22Rv1 (cell line): ENCODE results near the gene CBX2.

Experiments
- H3K27ac ChIP-seq: fragments of 450-650 bp; 2 replicates; pipeline ENCODE4 v1.5.1; 2017
- ZFX ChIP-seq: fragments of 450-650 bp; IDR thresholded peaks from 2 replicates; pipeline ENCODE4 v1.6.1; 2017; ENCODE audit warnings: antibody characterized with exemption, borderline replicate concordance
- TF ChIP-seq, protein P1 (sequence below): fragments of 450-650 bp; IDR thresholded peaks from 2 replicates; pipeline ENCODE4 v1.5.1; 2017; ENCODE audit warnings: mild to moderate bottlenecking

The CBX2 gene

GRCh38 chr17:79785017-79785899, 7.3 kb downstream of the CBX2 start:
- H3K27ac ChIP-seq, result no peak overlapping the region
- TF ChIP-seq, protein P1, sequence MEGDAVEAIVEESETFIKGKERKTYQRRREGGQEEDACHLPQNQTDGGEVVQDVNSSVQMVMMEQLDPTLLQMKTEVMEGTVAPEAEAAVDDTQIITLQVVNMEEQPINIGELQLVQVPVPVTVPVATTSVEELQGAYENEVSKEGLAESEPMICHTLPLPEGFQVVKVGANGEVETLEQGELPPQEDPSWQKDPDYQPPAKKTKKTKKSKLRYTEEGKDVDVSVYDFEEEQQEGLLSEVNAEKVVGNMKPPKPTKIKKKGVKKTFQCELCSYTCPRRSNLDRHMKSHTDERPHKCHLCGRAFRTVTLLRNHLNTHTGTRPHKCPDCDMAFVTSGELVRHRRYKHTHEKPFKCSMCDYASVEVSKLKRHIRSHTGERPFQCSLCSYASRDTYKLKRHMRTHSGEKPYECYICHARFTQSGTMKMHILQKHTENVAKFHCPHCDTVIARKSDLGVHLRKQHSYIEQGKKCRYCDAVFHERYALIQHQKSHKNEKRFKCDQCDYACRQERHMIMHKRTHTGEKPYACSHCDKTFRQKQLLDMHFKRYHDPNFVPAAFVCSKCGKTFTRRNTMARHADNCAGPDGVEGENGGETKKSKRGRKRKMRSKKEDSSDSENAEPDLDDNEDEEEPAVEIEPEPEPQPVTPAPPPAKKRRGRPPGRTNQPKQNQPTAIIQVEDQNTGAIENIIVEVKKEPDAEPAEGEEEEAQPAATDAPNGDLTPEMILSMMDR, result no peak
- no peak for TF ChIP-seq ZFX

GRCh38 chr17:79785900-79786810, 8.2 kb downstream of the CBX2 start:
- TF ChIP-seq, protein P1, result no peak
- no peak for TF ChIP-seq ZFX
- H3K27ac ChIP-seq, result no peak overlapping the region

DNA sequence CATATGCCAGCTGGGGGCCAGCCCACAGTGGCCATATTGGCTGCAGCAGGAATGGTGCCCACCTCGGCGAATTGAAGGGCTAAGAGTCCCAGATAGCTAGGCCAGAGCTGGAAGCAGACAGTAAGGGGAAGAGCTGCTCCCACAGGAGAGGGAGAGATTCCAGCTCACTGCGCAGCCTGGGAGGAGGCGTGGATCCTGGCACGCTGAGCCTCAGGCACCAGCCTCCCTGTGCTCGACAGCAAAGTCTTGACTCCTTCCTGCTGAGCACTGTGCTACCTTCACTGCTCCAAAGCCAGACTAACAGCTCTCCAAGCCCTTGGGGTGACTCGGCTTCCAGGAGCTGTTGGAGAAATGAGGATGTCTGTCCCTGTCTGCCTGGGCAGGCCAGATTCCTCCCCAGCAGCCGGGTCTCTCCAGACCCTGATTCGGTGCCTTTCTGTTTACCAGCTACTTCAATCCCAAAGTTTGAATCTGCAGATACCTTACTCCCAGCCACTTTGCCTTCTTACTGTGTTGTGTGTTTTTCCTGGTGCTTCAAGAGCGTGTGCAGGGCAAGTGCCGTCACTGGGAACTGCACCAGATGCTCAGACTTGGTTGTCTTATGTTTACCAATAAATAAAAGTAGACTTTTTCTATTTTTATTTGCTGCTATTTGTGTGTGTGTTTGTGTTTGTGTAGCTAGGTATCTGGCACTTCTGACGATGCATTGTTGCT, 9.1 kb downstream of the CBX2 start:
- no peak overlapping the region for H3K27ac ChIP-seq
- TF ChIP-seq, protein P1, result no peak
- no peak for TF ChIP-seq ZFX

DNA sequence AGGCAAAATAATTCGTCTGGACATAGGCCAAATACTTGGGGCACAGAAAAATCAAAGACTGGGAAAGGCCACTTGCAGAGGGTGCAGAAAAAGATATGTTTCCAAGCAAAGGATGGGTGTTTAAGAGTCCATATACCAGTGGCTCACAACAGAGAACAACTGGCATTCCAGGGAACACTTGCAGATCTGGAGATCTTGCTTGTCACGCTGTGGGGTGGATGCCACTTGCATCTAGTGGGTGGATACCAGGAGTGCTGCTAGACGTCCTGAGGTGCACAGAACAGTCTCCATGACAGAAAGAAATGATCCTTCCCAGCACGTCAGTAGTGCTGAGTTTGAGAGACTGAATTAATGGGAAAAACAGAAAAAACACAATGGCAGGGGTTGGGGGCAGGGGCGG, 10.5 kb downstream of the CBX2 start:
- TF ChIP-seq, protein P1, result no peak
- no peak for TF ChIP-seq ZFX

GRCh38 chr17:79788989-79789942, 11.3 kb downstream of the CBX2 start:
- no peak overlapping the region for H3K27ac ChIP-seq
- TF ChIP-seq, protein P1, result no peak
- no peak for TF ChIP-seq ZFX

More for the DNA sequence above, 10.5 kb downstream of the CBX2 start:
- H3K27ac ChIP-seq, result no peak overlapping the region

DNA sequence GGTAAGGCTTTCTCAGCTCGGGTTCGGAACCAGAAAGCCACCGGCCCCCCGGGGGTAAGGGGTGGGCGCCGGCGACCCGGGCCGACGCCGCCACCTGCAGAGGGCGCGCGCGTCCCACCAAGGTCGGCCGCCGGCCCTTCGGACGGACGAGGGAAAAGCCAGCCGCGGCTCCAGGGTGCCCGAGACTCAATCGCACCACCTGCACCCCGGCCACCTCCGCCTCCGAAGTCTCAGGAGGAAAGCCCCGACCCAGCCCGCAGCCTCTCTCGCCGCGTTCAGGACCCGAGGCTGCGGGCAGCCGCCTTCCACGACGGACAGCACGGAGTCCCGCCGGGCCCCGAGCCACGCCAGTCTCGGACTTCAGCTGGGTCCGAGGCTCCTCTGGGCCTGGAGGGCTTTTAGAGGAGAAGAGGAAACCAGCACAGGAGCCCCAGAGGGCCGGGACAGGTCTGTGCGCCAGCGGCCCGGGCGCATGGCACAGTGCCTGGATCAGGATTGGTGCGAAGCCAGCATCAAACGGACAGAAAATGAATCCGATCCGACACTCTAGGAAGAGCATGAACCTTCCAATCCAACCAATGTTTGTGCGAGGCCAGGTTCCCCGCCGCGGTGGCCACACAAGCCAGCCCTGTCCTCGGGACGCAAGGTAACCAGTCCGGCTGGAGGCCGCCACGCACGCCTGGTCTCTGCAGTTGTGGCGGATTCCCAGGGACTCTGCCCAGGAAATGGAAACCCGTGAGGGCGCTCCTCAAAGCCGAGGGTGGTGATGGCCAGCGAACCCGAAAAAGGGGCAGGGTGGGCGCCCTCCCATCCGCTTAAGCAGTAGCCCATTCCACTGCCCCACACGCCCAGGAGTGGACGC, 12.2 kb downstream of the CBX2 start:
- TF ChIP-seq, protein P1, result peak; percentile 89
- TF ChIP-seq ZFX, result no peak
- no peak overlapping the region for H3K27ac ChIP-seq
